K562 (cell line): Measurements from ENCODE around the gene ARHGAP15. TPM values are rescaled to one million over a fixed set of nuclear protein-coding genes. Genes with fewer than 3 reads are reported as not detected.

Source experiments
- ATAC-seq: fragments of 200-7000 bp; cut with Tn5 transposase; 3 replicates; pipeline ENCODE4 v1.9.1; 2020; ENCODE audit warnings: moderate library complexity
- BruUV-seq: library from RNA; stranded (reverse); fragments of 400-500 nt; replicated peaks from 2 replicates; lab custom pipeline; 2021; lab: Mats Ljungman, UMichigan
- CTCF ChIA-PET: fragments of 300-600 bp; formaldehyde crosslinking; extraction: SDS; loops from one replicate; lab custom pipeline; 2021; ENCODE audit warnings: low intra/inter-chr PET ratio; lab: Yijun Ruan, JAX
- POLR2A ChIA-PET: fragments of 300-600, 350-650 bp; sonication (Branson Sonifier 250); formaldehyde crosslinking; extraction: SDS; loops from one replicate; lab custom pipeline; 2021; ENCODE audit warnings: antibody characterized with exemption, inconsistent platforms; lab: Yijun Ruan, JAX
- DNase-seq, 4 experiments: peaks; one replicate each; pipeline versions ENCODE4 v3.0.0 to v3.0.0-alpha.2; 2011 to 2018; ENCODE audit warnings: low spot score in 3 of 4, mixed read lengths in 3 of 4; ENCODE audit errors: extremely low read depth in 1 of 4
- FAIRE-seq: peaks from 2 replicates; lab custom pipeline; 2011; peaks lifted over from hg19 to GRCh38; lab: Jason Lieb, UNC
- H2AFZ ChIP-seq: 2 replicates; pipeline ENCODE4 v1.6.0; 2011; ENCODE audit warnings: low read depth, low read length, control low read depth, inconsistent platforms
- H3K27ac ChIP-seq: fragments of 200-600 bp; 3 replicates; pipeline ENCODE4 v1.8.0; 2011; ENCODE audit warnings: low read depth, mild to moderate bottlenecking, control low read depth, inconsistent platforms, low read length, moderate library complexity, mixed read lengths; ENCODE audit errors: extremely low read depth
- H3K27me3 ChIP-seq, 2 experiments: fragments of 300-600 bp in 1 of 2; 2 replicates in 1 of 2; 3 replicates in 1 of 2; pipeline versions ENCODE4 v1.6.0 to v1.8.0; 2011; ENCODE audit warnings: inconsistent platforms in 2 of 2, low read length in 2 of 2, mild to moderate bottlenecking in 1 of 2, mixed read lengths in 1 of 2, moderate library complexity in 1 of 2; ENCODE audit not compliant: control insufficient read depth in 2 of 2, insufficient read depth in 2 of 2
- H3K36me3 ChIP-seq: fragments of 300-600 bp; 3 replicates; pipeline ENCODE4 v1.8.0; 2011; ENCODE audit warnings: mild to moderate bottlenecking, low read length, inconsistent platforms; ENCODE audit not compliant: control insufficient read depth, insufficient read depth
- H3K4me1 ChIP-seq, 2 experiments: fragments of 200-600 bp in 1 of 2; replicated peaks in 1 of 2; 2 replicates in 1 of 2; 3 replicates in 1 of 2; pipeline versions ENCODE4 v1.5.1 to v1.8.0; 2011; ENCODE audit warnings: inconsistent platforms in 2 of 2, low read length in 2 of 2, mild to moderate bottlenecking in 1 of 2, mixed read lengths in 1 of 2, moderate library complexity in 1 of 2; ENCODE audit not compliant: control insufficient read depth in 2 of 2, insufficient read depth in 2 of 2
- H3K4me2 ChIP-seq: 2 replicates; pipeline ENCODE4 v1.6.1; 2011; ENCODE audit warnings: low read length, control low read depth, inconsistent platforms, mixed read lengths; ENCODE audit not compliant: insufficient read depth
- H3K4me3 ChIP-seq: fragments of 200-600 bp; sonication (generic), shearing (Covaris generic); 2 replicates; pipeline ENCODE4 v1.5.1; 2016; ENCODE audit warnings: control low read depth, inconsistent platforms
- H3K79me2 ChIP-seq: fragments of 200-600 bp; 3 replicates; pipeline ENCODE4 v1.8.0; 2011; ENCODE audit warnings: low read length, inconsistent platforms; ENCODE audit not compliant: control insufficient read depth, insufficient read depth
- H3K9ac ChIP-seq, 2 experiments: 2 replicates each; pipeline versions ENCODE4 v1.6.0 to v1.6.1; 2011; ENCODE audit warnings: low read depth in 2 of 2, low read length in 2 of 2, control low read depth in 1 of 2, inconsistent platforms in 1 of 2, mild to moderate bottlenecking in 1 of 2, mixed read lengths in 1 of 2; ENCODE audit not compliant: insufficient read depth in 1 of 2
- H3K9me1 ChIP-seq: one replicate; pipeline ENCODE4 v1.6.0; 2011; ENCODE audit warnings: inconsistent platforms, mild to moderate bottlenecking, low read length, moderate library complexity; ENCODE audit not compliant: control insufficient read depth, insufficient read depth
- H3K9me3 ChIP-seq: replicated peaks from 2 replicates; pipeline ENCODE4 v1.5.1; 2011; ENCODE audit warnings: low read depth, low read length, inconsistent platforms; ENCODE audit not compliant: control insufficient read depth, insufficient read depth
- H4K20me1 ChIP-seq: replicated peaks from 2 replicates; pipeline ENCODE4 v1.6.1; 2011; ENCODE audit warnings: low read length, inconsistent platforms, mixed read lengths; ENCODE audit not compliant: control insufficient read depth, insufficient read depth
- ETV1 ChIP-seq: fragments of 450-650 bp; conservative IDR thresholded peaks from 2 replicates; pipeline ENCODE4 v1.6.1; 2016; ENCODE audit warnings: missing genetic modification characterization, control low read depth, low read depth, missing compliant biosample characterization
- POLR2A ChIP-seq: fragments of 450-650 bp; conservative IDR thresholded peaks from 2 replicates; pipeline ENCODE4 v1.6.1; 2016
- SMAD3 ChIP-seq: fragments of 450-650 bp; formaldehyde crosslinking; conservative IDR thresholded peaks from 2 replicates; pipeline ENCODE4 v1.4.0; 2020; ENCODE audit warnings: mild to moderate bottlenecking
- ZBTB7A ChIP-seq: IDR thresholded peaks from 2 replicates; pipeline ENCODE4 v1.6.1; 2011; ENCODE audit warnings: low read depth, mild to moderate bottlenecking, low read length, moderate library complexity, borderline replicate concordance; ENCODE audit not compliant: control insufficient read depth
- ZNF239 ChIP-seq: fragments of 250-450 bp; sonication (Bioruptor Pico); IDR thresholded peaks from 2 replicates; pipeline ENCODE4 v1.4.0; 2020; ENCODE audit warnings: mild to moderate bottlenecking
- WGBS: fragments of 100-300 bp; shearing (Covaris generic); methylation state at CpG from one replicate; pipeline ENCODE4 v1.1.6; 2016; ENCODE audit warnings: low coverage, mixed read lengths; ENCODE audit not compliant: insufficient coverage; ENCODE audit errors: missing lambda C conversion rate; 5-methylcytosine and 5-hydroxymethylcytosine counted together
- in situ Hi-C: fragments of 300-500 bp; cut with MboI; formaldehyde crosslinking; loops from 4 replicates; pipeline ENCODE4 v1.15.0; 2018; ENCODE audit warnings: inconsistent platforms, mixed read lengths
- intact Hi-C: fragments of 100-400 bp; cut with micrococcal nuclease; formaldehyde crosslinking; loops from 2 replicates; pipeline ENCODE4 v1.14.2; 2022
- polyA plus RNA-seq, 8 experiments: library from polyadenylated mRNA; depleted of rRNA in 4 of 8; stranded (reverse) in 5 of 8; unstranded in 3 of 8; fragments of >200 nt; fragmentation: Nextera tagmentation in 2 of 8; fragmentation: Illumina TruSeq in 1 of 8; extraction: Ambion mirVana in 2 of 8; extraction: Trizol in 1 of 8; gene quantifications; 2 replicates each; pipeline versions ENCODE4 v1.2.1 to v1.2.3, GENCODE V29; 2011 to 2014; ENCODE audit warnings: inconsistent platforms in 1 of 8, missing spikeins in 1 of 8
- total RNA-seq, 7 experiments: library from RNA; depleted of rRNA in 6 of 7; stranded (reverse); fragments of >200 nt in 6 of 7; fragmentation: Illumina TruSeq in 2 of 7; extraction: Trizol in 2 of 7; gene quantifications; 2 replicates each; pipeline versions ENCODE4 v1.2.1 to v1.2.3, GENCODE V29; 2011 to 2021; ENCODE audit warnings: low replicate concordance in 1 of 7

Gene ARHGAP15
- total and polyA plus RNA-seq, 9 of the 15 experiments (the other 6 are each of a cell fraction or from before 2014, with no cell fraction given): 1.5 to 17.9 (median 7.9) TPM

- no peak overlapping the region for H3K4me2 ChIP-seq
- WGBS: 30% methylated on average over 10 of the region's 10 CpGs
- POLR2A ChIA-PET: interaction anchor here (0.6 kb wide), 1 partner anchor 1220 kb away, joined by 3 read pairs; no protein-coding TSS in a partner anchor
- H3K4me3 ChIP-seq: no peak overlapping the region
- H3K9ac ChIP-seq: no peak overlapping the region
- H3K79me2 ChIP-seq: no peaks in the 10 kb centered on the region
- no peaks in the 10 kb centered on the region; the same call in 1 of the 2 replicates for H3K9me3 ChIP-seq
- H4K20me1 ChIP-seq: no peaks in the 10 kb centered on the region
- no peak overlapping the region for H3K27ac ChIP-seq
- no peaks in the 10 kb centered on the region for H3K36me3 ChIP-seq
- BruUV-seq: no TSS peak
- TF ChIP-seq ZNF239 (CRISPR knock-in tag) (peak; percentile 86), POLR2A (no peak)
- ATAC-seq (no peak), FAIRE-seq (no peak), DNase-seq (no peak)
- H3K4me1 ChIP-seq: no peaks in the 10 kb centered on the region; a peak in 1 of 5 replicates
- intact Hi-C loops (no loop called here), in situ Hi-C loops (no loop called here)
- no peaks in the 10 kb centered on the region for H3K27me3 ChIP-seq
- H2AFZ ChIP-seq: peak overlapping the region; percentile 71
- no peaks in the 10 kb centered on the region for H3K9me1 ChIP-seq
- CTCF ChIA-PET: no interaction called here
Observed at GRCh38 chr2:143717536-143718168, 588.4 kb downstream of the ARHGAP15 start.

GRCh38 chr2:143718745-143719144 is 589.5 kb downstream of the ARHGAP15 start:
- no peak overlapping the region for H3K27ac ChIP-seq
- H3K4me3 ChIP-seq: no peak overlapping the region
- 32% methylated on average over 2 of the region's 2 CpGs for WGBS
- H3K9me1 ChIP-seq: no peaks in the 10 kb centered on the region
- H3K4me1 ChIP-seq: no peaks in the 10 kb centered on the region; a peak in 1 of 5 replicates
- no peak overlapping the region for H3K9ac ChIP-seq
- intact Hi-C loops: no loop called here
- no peak overlapping the region for H3K4me2 ChIP-seq
- DNase-seq: no peak
- no peaks in the 10 kb centered on the region for H3K27me3 ChIP-seq
- no peak for FAIRE-seq
- H2AFZ ChIP-seq: no peak overlapping the region
- H3K36me3 ChIP-seq: no peaks in the 10 kb centered on the region
- H3K9me3 ChIP-seq: no peaks in the 10 kb centered on the region
- no peak for ATAC-seq
- ChIA-PET CTCF (no interaction called here), POLR2A (no interaction called here)
- H3K79me2 ChIP-seq: no peaks in the 10 kb centered on the region
- no TSS peak for BruUV-seq
- in situ Hi-C loops: no loop called here
- no peaks in the 10 kb centered on the region for H4K20me1 ChIP-seq
- no peak for TF ChIP-seq ETV1
- no peak for TF ChIP-seq SMAD3 (CRISPR knock-in tag)
- no peak for TF ChIP-seq ZBTB7A
